ENCODE results near the gene CDC14C.

- TF ChIP-seq CTCF (conservative IDR thresholded peaks at IDR 0.05; ENCODE audit: low read length) (no peak), EZH2phosphoT487 (IDR thresholded peaks at IDR 0.05; ENCODE audit: borderline replicate concordance) (no peak)
Observed at GRCh38 chr7:48943279-48943990, 19.1 kb downstream of the CDC14C start.
